Thyroid gland (tissue), 4 donors: Measurements from ENCODE around the gene CYP2S1.

Experiments used
- POLR2A ChIP-seq, 2 donors: fragments of 450-650 bp; IDR thresholded peaks; one replicate each; pipeline ENCODE4 v1.6.1; 2017; ENCODE audit warnings: antibody characterized with exemption in 2 of 2, mild to moderate bottlenecking in 2 of 2, moderate library complexity in 1 of 2
- TF ChIP-seq, protein P1 (sequence below), 6 experiments: fragments of 200-600 bp in 3 of 6; fragments of 450-650 bp in 3 of 6; sonication (generic) in 3 of 6; IDR thresholded peaks; one replicate each; pipeline ENCODE4 v1.5.1; 2016 to 2019; ENCODE audit warnings: antibody characterized with exemption in 6 of 6, mild to moderate bottlenecking in 2 of 6, inconsistent platforms in 1 of 6, moderate library complexity in 1 of 6

DNA sequence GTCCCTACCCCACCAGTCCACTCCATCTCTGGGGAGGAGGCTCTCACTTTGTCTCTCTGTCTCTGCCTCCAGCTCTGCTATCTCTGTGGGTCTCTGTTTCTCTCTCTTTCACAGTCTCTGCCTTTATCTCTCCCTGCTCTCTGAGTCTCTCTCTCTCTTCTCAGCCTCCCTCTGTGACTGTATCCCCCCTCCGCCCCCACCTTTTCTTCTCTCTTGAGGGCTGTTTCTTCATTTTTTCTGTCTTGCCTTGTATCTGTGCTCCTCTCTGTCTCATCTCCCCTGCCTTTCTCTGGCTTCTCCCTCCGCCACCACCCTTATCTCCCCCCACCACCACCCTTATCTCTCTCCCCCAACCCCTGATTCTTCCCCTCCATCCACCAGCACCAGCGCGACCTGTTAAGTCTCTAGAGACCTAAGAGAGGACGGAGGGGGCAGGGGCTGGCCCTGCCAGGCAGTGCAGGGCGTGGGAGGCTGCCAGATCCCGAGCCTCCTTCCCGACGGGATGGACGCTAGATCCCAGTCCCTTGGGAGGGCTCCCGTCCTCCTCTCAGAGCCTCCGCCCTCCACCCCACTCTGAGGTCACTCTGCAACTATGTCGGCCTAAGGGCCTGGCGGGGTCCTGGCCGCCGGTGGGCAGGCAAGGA lies 27.0 kb downstream of the CYP2S1 start:
- TF ChIP-seq, protein P1, sequence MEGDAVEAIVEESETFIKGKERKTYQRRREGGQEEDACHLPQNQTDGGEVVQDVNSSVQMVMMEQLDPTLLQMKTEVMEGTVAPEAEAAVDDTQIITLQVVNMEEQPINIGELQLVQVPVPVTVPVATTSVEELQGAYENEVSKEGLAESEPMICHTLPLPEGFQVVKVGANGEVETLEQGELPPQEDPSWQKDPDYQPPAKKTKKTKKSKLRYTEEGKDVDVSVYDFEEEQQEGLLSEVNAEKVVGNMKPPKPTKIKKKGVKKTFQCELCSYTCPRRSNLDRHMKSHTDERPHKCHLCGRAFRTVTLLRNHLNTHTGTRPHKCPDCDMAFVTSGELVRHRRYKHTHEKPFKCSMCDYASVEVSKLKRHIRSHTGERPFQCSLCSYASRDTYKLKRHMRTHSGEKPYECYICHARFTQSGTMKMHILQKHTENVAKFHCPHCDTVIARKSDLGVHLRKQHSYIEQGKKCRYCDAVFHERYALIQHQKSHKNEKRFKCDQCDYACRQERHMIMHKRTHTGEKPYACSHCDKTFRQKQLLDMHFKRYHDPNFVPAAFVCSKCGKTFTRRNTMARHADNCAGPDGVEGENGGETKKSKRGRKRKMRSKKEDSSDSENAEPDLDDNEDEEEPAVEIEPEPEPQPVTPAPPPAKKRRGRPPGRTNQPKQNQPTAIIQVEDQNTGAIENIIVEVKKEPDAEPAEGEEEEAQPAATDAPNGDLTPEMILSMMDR (IDR thresholded peaks at IDR 0.05): no peak
- TF ChIP-seq POLR2A (IDR thresholded peaks at IDR 0.05): no peak
